IPS DF 6.9 (cell line): ENCODE data around the gene EME2.

Experiments
- DNase-seq: peaks from one replicate; pipeline ENCODE4 v3.0.0-alpha.2; 2013; ENCODE audit warnings: low read depth, low spot score
- H3K27ac ChIP-seq: one replicate; pipeline ENCODE4 v1.5.1; 2013; ENCODE audit warnings: low read length, control low read depth
- H3K27me3 ChIP-seq: 2 replicates; pipeline ENCODE4 v1.6.1; 2013; ENCODE audit warnings: mild to moderate bottlenecking, low read length; ENCODE audit not compliant: control insufficient read depth, insufficient read depth
- H3K36me3 ChIP-seq: 2 replicates; pipeline ENCODE4 v1.6.1; 2013; ENCODE audit warnings: low read length; ENCODE audit not compliant: control insufficient read depth, insufficient read depth
- H3K4me1 ChIP-seq: 2 replicates; pipeline ENCODE4 v1.6.1; 2013; ENCODE audit warnings: low read length; ENCODE audit not compliant: control insufficient read depth, insufficient read depth
- H3K4me3 ChIP-seq: 2 replicates; pipeline ENCODE4 v1.5.1; 2013; ENCODE audit warnings: mild to moderate bottlenecking, low read length
- H3K9me3 ChIP-seq: 2 replicates; pipeline ENCODE4 v1.6.1; 2013; ENCODE audit warnings: low read length, inconsistent platforms; ENCODE audit not compliant: control insufficient read depth, insufficient read depth
- WGBS: extraction: QIAGEN DNeasy Blood & Tissue Kit; methylation state at CpG from one replicate; pipeline ENCODE4 v1.1.7; 2013; ENCODE audit warnings: mixed read lengths, missing lambda C conversion rate; ENCODE audit not compliant: insufficient read length, insufficient coverage; 5-methylcytosine and 5-hydroxymethylcytosine counted together

Gene EME2

GRCh38 chr16:1758923-1759322, 13.7 kb upstream of the EME2 start:
- H3K27me3 ChIP-seq = no peaks in the 10 kb centered on the region
- H3K36me3 ChIP-seq = peaks cover 7% of the 10 kb centered on the region
- no CpG with 5 or more reads among the region's 18 CpGs for WGBS
- H3K4me3 ChIP-seq = no peak overlapping the region
- H3K27ac ChIP-seq = no peak overlapping the region
- DNase-seq = no peak
- no peaks in the 10 kb centered on the region for H3K9me3 ChIP-seq
- 0 out of 2 replicates have a peak, but pooled peaks cover 1% of the 10 kb centered on the region for H3K4me1 ChIP-seq

DNA sequence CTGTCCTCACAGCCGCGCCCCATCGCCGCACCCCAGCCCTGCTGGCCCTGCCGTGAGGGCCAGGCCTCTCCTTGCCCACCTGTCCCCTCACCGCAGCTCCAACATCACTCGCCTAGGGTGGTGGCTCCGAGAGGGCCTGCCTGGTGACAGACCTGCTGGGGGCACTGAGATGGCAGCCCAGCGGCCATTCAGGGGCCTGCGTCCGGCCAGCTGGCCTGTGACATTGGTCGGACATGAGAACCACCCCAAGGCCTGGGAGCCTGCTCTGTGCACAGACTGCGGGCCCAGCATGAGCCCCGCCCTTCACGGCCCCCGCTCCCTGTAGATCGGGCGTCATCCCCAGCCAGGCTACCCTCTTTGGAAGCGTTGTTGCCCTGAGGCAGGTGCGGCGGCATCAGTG, 13.1 kb upstream of the EME2 start:
- Histone ChIP-seq H3K4me3 (no peak overlapping the region), H3K4me1 (peaks cover 3% of the 10 kb centered on the region; the same call in 1 of the 2 replicates), H3K27ac (no peak overlapping the region), H3K27me3 (no peaks in the 10 kb centered on the region), H3K9me3 (no peaks in the 10 kb centered on the region), H3K36me3 (peaks cover 7% of the 10 kb centered on the region)
- no peak for DNase-seq
- WGBS = no CpG with 5 or more reads among the region's 21 CpGs

DNA sequence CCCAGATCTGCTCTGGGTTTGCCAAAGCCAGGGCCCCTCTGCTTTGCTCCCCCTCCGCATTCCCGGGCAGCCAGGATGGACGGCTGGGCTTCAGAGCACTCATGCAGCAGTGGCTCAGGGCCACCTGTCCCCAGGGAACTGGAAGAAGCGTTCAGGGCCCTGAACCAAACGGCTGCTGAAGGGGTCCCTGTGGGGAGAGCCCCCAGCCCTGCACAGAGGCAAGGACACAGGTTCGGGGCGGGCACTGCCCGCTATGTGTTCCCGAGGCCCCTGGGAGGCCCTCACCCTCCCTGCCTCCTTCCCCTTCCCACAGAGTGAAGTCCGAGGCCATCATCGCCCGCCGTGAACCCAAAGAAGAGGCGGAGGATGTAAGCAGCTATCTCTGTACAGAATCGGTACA, 11.7 kb upstream of the EME2 start:
- peaks cover 11% of the 10 kb centered on the region for H3K36me3 ChIP-seq
- H3K9me3 ChIP-seq = no peaks in the 10 kb centered on the region
- no peak for DNase-seq
- H3K27me3 ChIP-seq = no peaks in the 10 kb centered on the region
- WGBS = no CpG with 5 or more reads among the region's 15 CpGs
- peaks cover 4% of the 10 kb centered on the region; the same call in 1 of the 2 replicates for H3K4me1 ChIP-seq
- H3K4me3 ChIP-seq = no peak overlapping the region
- no peak overlapping the region for H3K27ac ChIP-seq

- WGBS = no CpG with 5 or more reads among the region's 15 CpGs
- DNase-seq = no peak
- peaks cover 16% of the 10 kb centered on the region for H3K36me3 ChIP-seq
- H3K27ac ChIP-seq = no peak overlapping the region
- H3K9me3 ChIP-seq = no peaks in the 10 kb centered on the region
- no peaks in the 10 kb centered on the region for H3K27me3 ChIP-seq
- peaks cover 4% of the 10 kb centered on the region; the same call in 1 of the 2 replicates for H3K4me1 ChIP-seq
- H3K4me3 ChIP-seq = no peak overlapping the region
Measured at GRCh38 chr16:1761751-1762150, 10.9 kb upstream of the EME2 start.

DNA sequence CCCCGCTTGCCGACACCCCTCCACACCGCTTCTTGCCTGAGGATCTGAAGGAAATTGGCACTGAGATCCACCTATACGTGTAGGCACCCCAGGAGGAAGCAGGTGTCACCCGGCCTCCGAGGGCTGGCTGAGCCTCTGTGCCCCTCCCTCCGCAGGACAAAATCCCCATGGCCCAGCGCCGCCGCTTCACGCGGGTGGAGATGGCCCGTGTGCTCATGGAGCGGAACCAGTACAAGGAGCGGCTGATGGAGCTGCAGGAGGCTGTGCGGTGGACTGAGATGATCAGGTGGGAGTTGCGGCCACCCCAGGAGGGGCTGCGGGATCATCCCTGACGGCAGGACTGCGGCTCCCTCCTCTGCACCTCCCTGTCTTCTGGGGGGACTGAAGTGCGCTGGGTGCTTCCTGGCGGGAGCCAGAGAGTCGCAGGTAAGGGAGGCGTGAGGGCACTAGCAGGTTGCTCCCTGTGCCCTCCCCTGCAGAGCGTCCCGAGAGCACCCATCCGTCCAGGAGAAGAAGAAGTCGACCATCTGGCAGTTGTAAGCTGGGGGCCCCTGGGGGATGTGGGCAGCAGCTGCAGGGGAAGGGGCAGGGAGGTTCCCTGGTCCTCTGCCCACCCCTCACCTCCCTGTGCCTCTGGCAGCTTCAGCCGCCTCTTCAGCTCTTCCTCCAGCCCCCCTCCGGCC, 10.3 kb upstream of the EME2 start:
- Histone ChIP-seq H3K9me3 (no peaks in the 10 kb centered on the region), H3K4me1 (peaks cover 4% of the 10 kb centered on the region; the same call in 1 of the 2 replicates), H3K4me3 (no peak overlapping the region), H3K27ac (no peak overlapping the region), H3K36me3 (peaks cover 17% of the 10 kb centered on the region), H3K27me3 (no peaks in the 10 kb centered on the region)
- DNase-seq = no peak
- WGBS = no CpG with 5 or more reads among the region's 30 CpGs

DNA sequence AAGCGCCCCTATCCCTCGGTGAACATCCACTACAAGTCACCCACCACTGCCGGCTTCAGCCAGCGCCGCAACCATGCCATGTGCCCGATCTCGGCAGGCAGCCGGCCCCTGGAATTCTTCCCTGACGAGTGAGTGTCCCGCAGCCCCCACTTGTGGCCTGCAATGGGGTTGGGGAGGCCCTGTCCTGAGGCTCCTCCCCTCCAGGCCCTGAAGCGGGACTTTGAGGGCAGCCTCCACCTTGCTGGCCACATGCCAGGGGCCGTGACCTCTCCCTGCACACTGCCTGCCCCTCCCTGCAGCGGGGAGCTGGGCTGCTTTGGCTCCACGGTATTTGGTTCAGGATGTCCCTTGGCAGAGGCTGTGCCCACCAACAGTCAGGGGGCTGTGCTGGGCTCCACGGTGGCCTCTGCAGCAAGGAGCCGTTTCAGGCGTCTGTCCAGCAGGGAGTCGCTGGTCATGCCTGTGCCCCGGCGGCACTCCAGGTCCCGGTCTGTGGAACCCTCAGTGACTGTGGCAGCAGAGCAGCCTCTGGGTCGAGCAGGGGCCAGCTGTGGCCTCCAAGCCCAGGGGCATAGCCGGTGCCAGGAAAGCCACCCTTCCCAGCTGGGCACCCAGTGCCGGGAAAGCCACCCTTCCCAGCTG, 9.6 kb upstream of the EME2 start:
- peaks cover 17% of the 10 kb centered on the region for H3K36me3 ChIP-seq
- no CpG with 5 or more reads among the region's 24 CpGs for WGBS

GRCh38 chr16:1763521-1764511, 8.8 kb upstream of the EME2 start:
- peak overlapping the region; percentile 23; the same call in 1 of the 2 replicates for H3K4me3 ChIP-seq
- no peak overlapping the region for H3K27ac ChIP-seq
- H3K36me3 ChIP-seq = peaks cover 23% of the 10 kb centered on the region

More for the DNA sequence above, 9.6 kb upstream of the EME2 start:
- no peak for DNase-seq
- Histone ChIP-seq H3K27ac (no peak overlapping the region), H3K9me3 (no peaks in the 10 kb centered on the region), H3K27me3 (no peaks in the 10 kb centered on the region), H3K4me1 (peaks cover 4% of the 10 kb centered on the region; the same call in 1 of the 2 replicates), H3K4me3 (no peak overlapping the region)

DNA sequence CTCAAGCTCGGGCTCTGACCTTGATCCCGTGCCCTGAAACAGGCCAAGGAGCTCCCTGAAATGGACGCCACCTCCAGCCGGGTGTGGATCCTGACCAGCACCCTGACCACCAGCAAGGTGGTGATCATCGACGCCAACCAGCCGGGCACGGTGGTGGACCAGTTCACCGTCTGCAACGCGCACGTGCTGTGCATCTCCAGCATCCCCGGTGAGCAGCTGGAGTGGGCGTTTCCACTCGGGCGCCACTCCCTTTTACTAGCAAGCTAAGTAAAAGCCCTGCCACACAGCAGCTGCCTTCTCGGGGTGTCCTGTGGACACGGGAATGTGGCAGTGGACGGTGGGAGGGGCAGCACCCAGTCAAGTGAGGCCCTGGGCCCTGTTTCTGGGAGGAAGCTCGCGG, 7.6 kb upstream of the EME2 start:
- no peaks in the 10 kb centered on the region for H3K9me3 ChIP-seq
- DNase-seq = no peak
- WGBS = no CpG with 5 or more reads among the region's 21 CpGs
- peaks cover 4% of the 10 kb centered on the region; the same call in 1 of the 2 replicates for H3K4me1 ChIP-seq
- H3K4me3 ChIP-seq = no peak overlapping the region
- H3K27ac ChIP-seq = no peak overlapping the region
- peaks cover 27% of the 10 kb centered on the region for H3K36me3 ChIP-seq
- H3K27me3 ChIP-seq = no peaks in the 10 kb centered on the region

More at GRCh38 chr16:1763521-1764511, 8.8 kb upstream of the EME2 start:
- peaks cover 4% of the 10 kb centered on the region; the same call in 1 of the 2 replicates for H3K4me1 ChIP-seq
- H3K9me3 ChIP-seq = no peaks in the 10 kb centered on the region
- no peaks in the 10 kb centered on the region for H3K27me3 ChIP-seq
- WGBS = no CpG with 5 or more reads among the region's 81 CpGs
- DNase-seq = no peak

DNA sequence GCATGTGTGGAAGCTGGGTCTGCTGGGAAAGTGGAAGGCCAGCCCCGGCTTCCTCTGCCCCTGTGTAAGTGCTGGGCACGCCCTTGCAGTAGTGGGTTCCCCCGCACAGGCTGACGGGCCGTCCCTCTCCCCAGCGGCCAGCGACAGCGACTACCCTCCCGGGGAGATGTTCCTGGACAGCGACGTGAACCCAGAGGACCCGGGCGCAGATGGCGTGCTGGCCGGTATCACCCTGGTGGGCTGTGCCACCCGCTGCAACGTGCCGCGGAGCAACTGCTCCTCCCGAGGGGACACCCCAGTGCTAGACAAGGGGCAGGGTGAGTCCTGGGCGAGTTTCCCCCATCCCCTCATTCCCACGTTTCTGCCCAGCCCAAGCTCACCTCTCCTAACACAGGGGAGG, 6.8 kb upstream of the EME2 start:
- Histone ChIP-seq H3K4me3 (no peak overlapping the region), H3K36me3 (peaks cover 27% of the 10 kb centered on the region), H3K4me1 (peaks cover 4% of the 10 kb centered on the region; the same call in 1 of the 2 replicates), H3K27ac (no peak overlapping the region), H3K27me3 (no peaks in the 10 kb centered on the region), H3K9me3 (no peaks in the 10 kb centered on the region)
- WGBS = no CpG with 5 or more reads among the region's 22 CpGs
- DNase-seq = no peak

DNA sequence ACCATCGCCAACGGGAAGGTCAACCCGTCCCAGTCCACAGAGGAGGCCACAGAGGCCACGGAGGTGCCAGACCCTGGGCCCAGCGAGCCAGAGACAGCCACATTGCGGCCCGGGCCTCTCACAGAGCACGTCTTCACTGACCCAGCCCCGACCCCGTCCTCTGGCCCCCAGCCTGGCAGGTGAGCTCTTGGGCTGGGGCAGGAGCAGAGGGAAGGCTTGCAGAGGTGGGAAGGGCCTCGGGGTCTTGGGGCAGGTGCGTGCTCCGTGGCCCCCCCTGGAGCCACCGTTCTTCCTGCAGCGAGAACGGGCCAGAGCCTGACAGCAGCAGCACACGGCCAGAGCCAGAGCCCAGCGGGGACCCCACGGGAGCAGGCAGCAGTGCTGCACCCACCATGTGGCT, 6.4 kb upstream of the EME2 start:
- no CpG with 5 or more reads among the region's 19 CpGs for WGBS
- no peaks in the 10 kb centered on the region for H3K9me3 ChIP-seq
- no peak overlapping the region for H3K4me3 ChIP-seq
- DNase-seq = no peak
- no peak overlapping the region for H3K27ac ChIP-seq
- no peaks in the 10 kb centered on the region for H3K27me3 ChIP-seq
- H3K36me3 ChIP-seq = peaks cover 27% of the 10 kb centered on the region
- H3K4me1 ChIP-seq = peaks cover 4% of the 10 kb centered on the region; the same call in 1 of the 2 replicates
